BLaER1 treated with 17β-estradiol and CSF1 and Interleukin-3, amounts not matched to agents 10 nM and 100 nM (cell line): ENCODE results near the gene HES2.
"Not testable (repeated sequence)": the region's sequence is repeated elsewhere in the genome, so short reads cannot be mapped to it uniquely, and the experiment has no call there.

Experiments
- H3K27ac ChIP-seq, 11 experiments: shearing (Covaris generic); formaldehyde crosslinking; 2 replicates each; pipeline ENCODE4 v1.8.1; 2022
- H3K27me3 ChIP-seq, 11 experiments: shearing (Covaris generic); formaldehyde crosslinking; 2 replicates each; pipeline ENCODE4 v1.8.1; 2022
- H3K36me3 ChIP-seq, 11 experiments: shearing (Covaris generic); formaldehyde crosslinking; 2 replicates each; pipeline ENCODE4 v1.8.1; 2022
- H3K4me1 ChIP-seq, 10 experiments: shearing (Covaris generic); formaldehyde crosslinking; 2 replicates each; pipeline ENCODE4 v1.8.1; 2022
- H3K4me2 ChIP-seq, 11 experiments: shearing (Covaris generic); formaldehyde crosslinking; 2 replicates each; pipeline ENCODE4 v1.8.1; 2022
- H3K4me3 ChIP-seq, 10 experiments: shearing (Covaris generic); formaldehyde crosslinking; 2 replicates each; pipeline ENCODE4 v1.8.1; 2022
- H3K9ac ChIP-seq, 11 experiments: shearing (Covaris generic); formaldehyde crosslinking; 2 replicates each; pipeline ENCODE4 v1.8.1; 2022
- H3K9me3 ChIP-seq, 11 experiments: shearing (Covaris generic); formaldehyde crosslinking; replicated peaks in 1 of 11; 2 replicates each; pipeline ENCODE4 v1.8.1; 2022
- H4K20me1 ChIP-seq, 11 experiments: shearing (Covaris generic); formaldehyde crosslinking; 2 replicates each; pipeline ENCODE4 v1.8.1; 2022
- Cebpa-rat ChIP-seq, 11 experiments: shearing (Covaris generic); IDR thresholded peaks; 2 replicates each; pipeline ENCODE4 v1.8.1; 2022

The HES2 gene

GRCh38 chr1:6450005-6450450, 30.3 kb upstream of the HES2 start:
- H3K9me3 ChIP-seq, result peaks cover 0 to 6% (median 0%) of the 10 kb centered on the region in 11 experiments; a peak in 3 of 22 replicates
- H3K27ac ChIP-seq, result no peak overlapping the region
- peaks cover 0 to 72% (median 38%) of the 10 kb centered on the region in 11 experiments; a peak in 17 of 22 replicates for H4K20me1 ChIP-seq
- no peak for TF ChIP-seq Cebpa-rat (IDR thresholded peaks at IDR 0.05)
- H3K9ac ChIP-seq, result no peak overlapping the region
- H3K4me1 ChIP-seq, result peaks cover 19 to 29% (median 23%) of the 10 kb centered on the region in 10 experiments; a peak in 19 of 20 replicates
- no peaks in the 10 kb centered on the region for H3K36me3 ChIP-seq
- no peak overlapping the region for H3K4me2 ChIP-seq
- peaks cover 91 to 100% (median 99%) of the 10 kb centered on the region in 11 experiments for H3K27me3 ChIP-seq
- H3K4me3 ChIP-seq, result no peak overlapping the region

GRCh38 chr1:6448749-6449631, 29.3 kb upstream of the HES2 start:
- no peak for TF ChIP-seq Cebpa-rat (IDR thresholded peaks at IDR 0.05)
- H3K9me3 ChIP-seq, result no peaks in the 10 kb centered on the region
- H4K20me1 ChIP-seq, result peaks cover 0 to 72% (median 34%) of the 10 kb centered on the region in 11 experiments; a peak in 17 of 22 replicates
- peaks cover 91 to 100% (median 99%) of the 10 kb centered on the region in 11 experiments for H3K27me3 ChIP-seq
- no peak overlapping the region for H3K9ac ChIP-seq
- H3K4me1 ChIP-seq, result peaks cover 19 to 29% (median 23%) of the 10 kb centered on the region in 10 experiments; a peak in 19 of 20 replicates
- peak overlapping the region in 7 of 10 experiments; percentile 3 to 53 (median 36); a peak in 10 of 20 replicates for H3K4me3 ChIP-seq
- H3K36me3 ChIP-seq, result no peaks in the 10 kb centered on the region
- H3K4me2 ChIP-seq, result peak overlapping the region; percentile 48 to 77 (median 61); a peak in 21 of 22 replicates
- no peak overlapping the region for H3K27ac ChIP-seq

GRCh38 chr1:6447818-6448748, 28.4 kb upstream of the HES2 start:
- H3K9ac ChIP-seq, result no peak overlapping the region
- peaks cover 19 to 36% (median 27%) of the 10 kb centered on the region in 10 experiments; a peak in 19 of 20 replicates for H3K4me1 ChIP-seq
- H3K4me2 ChIP-seq, result peak overlapping the region; percentile 57 to 77 (median 66)

GRCh38 chr1:6447016-6447817, 27.5 kb upstream of the HES2 start:
- H3K4me3 ChIP-seq, result peak overlapping the region in 8 of 10 experiments; percentile 16 to 58 (median 39); a peak in 11 of 20 replicates
- no peaks in the 10 kb centered on the region for H3K36me3 ChIP-seq
- peaks cover 0 to 80% (median 34%) of the 10 kb centered on the region in 11 experiments; a peak in 17 of 22 replicates for H4K20me1 ChIP-seq
- no peaks in the 10 kb centered on the region for H3K9me3 ChIP-seq
- peaks cover 19 to 36% (median 27%) of the 10 kb centered on the region in 10 experiments; a peak in 19 of 20 replicates for H3K4me1 ChIP-seq
- no peak for TF ChIP-seq Cebpa-rat (IDR thresholded peaks at IDR 0.05)
- peak overlapping the region; percentile 35 to 77 (median 66); a peak in 21 of 22 replicates for H3K4me2 ChIP-seq
- no peak overlapping the region for H3K27ac ChIP-seq
- peak overlapping the region in 2 of 11 experiments; percentile 2 to 26; a peak in 2 of 22 replicates for H3K9ac ChIP-seq
- H3K27me3 ChIP-seq, result peaks cover 84 to 99% (median 99%) of the 10 kb centered on the region in 11 experiments

More at GRCh38 chr1:6447818-6448748, 28.4 kb upstream of the HES2 start:
- TF ChIP-seq Cebpa-rat (IDR thresholded peaks at IDR 0.05), result no peak
- H3K4me3 ChIP-seq, result peak overlapping the region in 8 of 10 experiments; percentile 16 to 53 (median 34); a peak in 13 of 20 replicates
- H3K36me3 ChIP-seq, result no peaks in the 10 kb centered on the region
- peaks cover 0 to 76% (median 34%) of the 10 kb centered on the region in 11 experiments; a peak in 17 of 22 replicates for H4K20me1 ChIP-seq
- H3K9me3 ChIP-seq, result no peaks in the 10 kb centered on the region
- no peak overlapping the region for H3K27ac ChIP-seq
- peaks cover 91 to 100% (median 99%) of the 10 kb centered on the region in 11 experiments for H3K27me3 ChIP-seq

GRCh38 chr1:6446665-6447015, 26.9 kb upstream of the HES2 start:
- Histone ChIP-seq H3K9me3 (no peaks in the 10 kb centered on the region), H3K27ac (no peak overlapping the region), H3K4me3 (peak overlapping the region in 7 of 10 experiments; percentile 16 to 58 (median 41); a peak in 9 of 20 replicates), H3K36me3 (no peaks in the 10 kb centered on the region), H3K4me2 (peak overlapping the region in 9 of 11 experiments; percentile 57 to 77 (median 71); a peak in 17 of 22 replicates), H3K27me3 (peaks cover 84 to 99% (median 99%) of the 10 kb centered on the region in 11 experiments), H3K4me1 (peaks cover 19 to 36% (median 27%) of the 10 kb centered on the region in 10 experiments; a peak in 19 of 20 replicates), H3K9ac (no peak overlapping the region), H4K20me1 (peaks cover 0 to 82% (median 35%) of the 10 kb centered on the region in 11 experiments; a peak in 17 of 22 replicates)
- no peak for TF ChIP-seq Cebpa-rat (IDR thresholded peaks at IDR 0.05)

GRCh38 chr1:6445929-6446328, 26.2 kb upstream of the HES2 start:
- H3K36me3 ChIP-seq, H3K4me3 ChIP-seq, H3K27ac ChIP-seq, H3K9me3 ChIP-seq, H3K4me2 ChIP-seq, H3K9ac ChIP-seq: not testable (repeated sequence)
- Histone ChIP-seq H3K27me3 (peaks cover 84 to 99% (median 99%) of the 10 kb centered on the region in 11 experiments), H4K20me1 (peaks cover 0 to 82% (median 38%) of the 10 kb centered on the region in 11 experiments; a peak in 17 of 22 replicates), H3K4me1 (peaks cover 21 to 36% (median 27%) of the 10 kb centered on the region in 10 experiments; a peak in 19 of 20 replicates)

GRCh38 chr1:6445062-6445763, 25.5 kb upstream of the HES2 start:
- Histone ChIP-seq H3K9ac (no peak overlapping the region), H3K4me3 (no peak overlapping the region), H3K4me1 (peaks cover 23 to 40% (median 27%) of the 10 kb centered on the region in 10 experiments; a peak in 19 of 20 replicates), H3K27ac (no peak overlapping the region), H3K27me3 (peaks cover 82 to 97% (median 96%) of the 10 kb centered on the region in 11 experiments), H3K9me3 (no peaks in the 10 kb centered on the region), H3K4me2 (no peak overlapping the region), H4K20me1 (peaks cover 0 to 77% (median 38%) of the 10 kb centered on the region in 11 experiments; a peak in 17 of 22 replicates), H3K36me3 (no peaks in the 10 kb centered on the region)
- no peak for TF ChIP-seq Cebpa-rat (IDR thresholded peaks at IDR 0.05)
